ENCODE measurements around the gene SLIT1. TPM values are rescaled to one million over a fixed set of nuclear protein-coding genes. Genes with fewer than 3 reads are reported as not detected.

Gene SLIT1
- polyA plus RNA-seq, 1 donor (not counting 4 experiments of a cell fraction or from before 2014, with no cell fraction given) = 0.01 TPM

DNA sequence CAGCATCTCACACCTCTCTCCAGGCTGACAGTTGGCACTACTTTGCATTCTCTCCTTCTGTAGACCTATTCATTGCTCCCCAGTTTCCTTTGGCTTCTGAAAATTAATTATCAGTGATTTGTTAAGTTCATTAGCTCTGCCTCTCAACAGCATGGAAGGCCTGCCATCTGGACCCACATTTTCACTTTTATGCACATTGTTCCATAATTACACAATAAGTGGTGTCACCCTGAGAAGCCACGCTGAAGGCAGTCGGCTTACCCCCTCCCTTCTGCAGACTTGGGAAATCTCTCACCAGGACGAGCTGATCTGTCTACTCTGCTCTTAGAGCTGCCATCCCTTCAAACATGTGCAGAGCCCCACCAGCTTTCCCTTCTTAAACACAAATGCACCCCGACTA lies 64.7 kb downstream of the SLIT1 start:
- FAIRE-seq = no peak
- Histone ChIP-seq H3K36me3 (ENCODE audit: control insufficient read depth in 2 of 2, extremely low read depth in 1 of 2, insufficient read depth in 2 of 2, low read length in 2 of 2) (no peaks in the 10 kb centered on the region), H3K27me3 (ENCODE audit: control insufficient read depth, extremely low read depth, insufficient read depth, low read length) (no peaks in the 10 kb centered on the region), H3K9me3 (ENCODE audit: control insufficient read depth, low read depth, low read length) (no peaks in the 10 kb centered on the region), H4K20me1 (ENCODE audit: control insufficient read depth, extremely low read depth, insufficient read depth, low read length) (no peaks in the 10 kb centered on the region), H3K9ac (ENCODE audit: control insufficient read depth, extremely low read depth, insufficient read depth, low read length) (no peak overlapping the region), H3K4me3 (ENCODE audit: control insufficient read depth in 2 of 3, extremely low read depth in 1 of 3, insufficient read depth in 2 of 3, low read depth in 1 of 3, low read length in 3 of 3) (no peak overlapping the region), H3K27ac (ENCODE audit: control insufficient read depth, insufficient read depth, low read length) (no peak overlapping the region), H2AFZ (ENCODE audit: control insufficient read depth, low read length) (no peak overlapping the region), H3K79me2 (ENCODE audit: control insufficient read depth, insufficient read depth, low read length) (no peaks in the 10 kb centered on the region), H3K9me1 (ENCODE audit: control insufficient read depth, extremely low read depth, insufficient read depth, low read length) (no peaks in the 10 kb centered on the region), H3K4me2 (ENCODE audit: control insufficient read depth, extremely low read depth, insufficient read depth, low read depth, low read length) (no peak overlapping the region), H3K4me1 (ENCODE audit: control insufficient read depth, extremely low read depth, insufficient read depth, low read length) (no peaks in the 10 kb centered on the region)
- DNase-seq (ENCODE audit: low read depth, low spot score) = no peak
- TF ChIP-seq, protein P1, sequence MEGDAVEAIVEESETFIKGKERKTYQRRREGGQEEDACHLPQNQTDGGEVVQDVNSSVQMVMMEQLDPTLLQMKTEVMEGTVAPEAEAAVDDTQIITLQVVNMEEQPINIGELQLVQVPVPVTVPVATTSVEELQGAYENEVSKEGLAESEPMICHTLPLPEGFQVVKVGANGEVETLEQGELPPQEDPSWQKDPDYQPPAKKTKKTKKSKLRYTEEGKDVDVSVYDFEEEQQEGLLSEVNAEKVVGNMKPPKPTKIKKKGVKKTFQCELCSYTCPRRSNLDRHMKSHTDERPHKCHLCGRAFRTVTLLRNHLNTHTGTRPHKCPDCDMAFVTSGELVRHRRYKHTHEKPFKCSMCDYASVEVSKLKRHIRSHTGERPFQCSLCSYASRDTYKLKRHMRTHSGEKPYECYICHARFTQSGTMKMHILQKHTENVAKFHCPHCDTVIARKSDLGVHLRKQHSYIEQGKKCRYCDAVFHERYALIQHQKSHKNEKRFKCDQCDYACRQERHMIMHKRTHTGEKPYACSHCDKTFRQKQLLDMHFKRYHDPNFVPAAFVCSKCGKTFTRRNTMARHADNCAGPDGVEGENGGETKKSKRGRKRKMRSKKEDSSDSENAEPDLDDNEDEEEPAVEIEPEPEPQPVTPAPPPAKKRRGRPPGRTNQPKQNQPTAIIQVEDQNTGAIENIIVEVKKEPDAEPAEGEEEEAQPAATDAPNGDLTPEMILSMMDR (optimal IDR thresholded peaks at IDR 0.05 in 1 of 3, IDR thresholded peaks at IDR 0.05 in 1 of 3, conservative IDR thresholded peaks at IDR 0.05 in 1 of 3; ENCODE audit: extremely low read depth in 1 of 3, insufficient read depth in 2 of 3, low read length in 3 of 3) = no peak
- TF ChIP-seq EZH2 (IDR thresholded peaks at IDR 0.05; ENCODE audit: low read length) = no peak
- dilution Hi-C loops (cut with MboI; ENCODE audit: extremely low pct_ligation_motif_present, low sequenced_read_pairs) = no loop called here

- Histone ChIP-seq H4K20me1 (ENCODE audit: control insufficient read depth, extremely low read depth, insufficient read depth, low read length) (no peaks in the 10 kb centered on the region), H3K79me2 (ENCODE audit: control insufficient read depth, insufficient read depth, low read length) (no peaks in the 10 kb centered on the region), H3K36me3 (ENCODE audit: control insufficient read depth in 2 of 2, extremely low read depth in 1 of 2, insufficient read depth in 2 of 2, low read length in 2 of 2) (no peaks in the 10 kb centered on the region), H3K27ac (ENCODE audit: control insufficient read depth, insufficient read depth, low read length) (no peak overlapping the region), H3K9me3 (ENCODE audit: control insufficient read depth, low read depth, low read length) (no peaks in the 10 kb centered on the region), H3K9me1 (ENCODE audit: control insufficient read depth, extremely low read depth, insufficient read depth, low read length) (no peaks in the 10 kb centered on the region), H3K9ac (ENCODE audit: control insufficient read depth, extremely low read depth, insufficient read depth, low read length) (no peak overlapping the region), H3K27me3 (ENCODE audit: control insufficient read depth, extremely low read depth, insufficient read depth, low read length) (no peaks in the 10 kb centered on the region), H2AFZ (ENCODE audit: control insufficient read depth, low read length) (no peak overlapping the region), H3K4me2 (ENCODE audit: control insufficient read depth, extremely low read depth, insufficient read depth, low read depth, low read length) (no peak overlapping the region), H3K4me3 (ENCODE audit: control insufficient read depth in 2 of 3, extremely low read depth in 1 of 3, insufficient read depth in 2 of 3, low read depth in 1 of 3, low read length in 3 of 3) (no peak overlapping the region), H3K4me1 (ENCODE audit: control insufficient read depth, extremely low read depth, insufficient read depth, low read length) (no peaks in the 10 kb centered on the region)
- TF ChIP-seq EZH2 (IDR thresholded peaks at IDR 0.05; ENCODE audit: low read length) = no peak
- TF ChIP-seq, protein P1 (optimal IDR thresholded peaks at IDR 0.05 in 1 of 3, IDR thresholded peaks at IDR 0.05 in 1 of 3, conservative IDR thresholded peaks at IDR 0.05 in 1 of 3; ENCODE audit: extremely low read depth in 1 of 3, insufficient read depth in 2 of 3, low read length in 3 of 3) = no peak
- no peak for DNase-seq (ENCODE audit: low read depth, low spot score)
- dilution Hi-C loops (cut with MboI; ENCODE audit: extremely low pct_ligation_motif_present, low sequenced_read_pairs) = no loop called here
- no peak for FAIRE-seq
Measured at GRCh38 chr10:97120370-97120769, 65.4 kb downstream of the SLIT1 start.

Measured in keratinocyte (primary cell).